NCI-H128 (cell line): Measurements from ENCODE around the gene RAB3A.
"Not testable (repeated sequence)": the region's sequence is repeated elsewhere in the genome, so short reads cannot be mapped to it uniquely, and the experiment has no call there.

ENCODE experiments used
- DNase-seq: peaks from one replicate; lab custom pipeline; 2025; ENCODE audit not compliant: unreplicated experiment; lab: John Stamatoyannopoulos, UW

Gene RAB3A

GRCh38 chr19:18224525-18225354, 20.9 kb upstream of the RAB3A start:
- DNase-seq = peak; percentile 90

- DNase-seq = no peak
Observed at GRCh38 chr19:18223860-18224524, 20.1 kb upstream of the RAB3A start.

GRCh38 chr19:18221815-18222725, 18.2 kb upstream of the RAB3A start:
- no peak for DNase-seq

GRCh38 chr19:18220632-18221275, 16.9 kb upstream of the RAB3A start:
- DNase-seq = peak; percentile 8

GRCh38 chr19:18219911-18220631, 16.2 kb upstream of the RAB3A start:
- no peak for DNase-seq

- no peak for DNase-seq
Observed at GRCh38 chr19:18218600-18218999, 14.8 kb upstream of the RAB3A start.

- no peak for DNase-seq
Observed at GRCh38 chr19:18218159-18218558, 14.3 kb upstream of the RAB3A start.

- no peak for DNase-seq
Observed at GRCh38 chr19:18216789-18217188, 12.9 kb upstream of the RAB3A start.

- no peak for DNase-seq
Observed at GRCh38 chr19:18214779-18215433, 11.1 kb upstream of the RAB3A start.

GRCh38 chr19:18211683-18212082, 7.8 kb upstream of the RAB3A start:
- no peak for DNase-seq

- DNase-seq = not testable (repeated sequence)
Observed at GRCh38 chr19:18209912-18210311, 6.1 kb upstream of the RAB3A start.

GRCh38 chr19:18208098-18208951, 4.5 kb upstream of the RAB3A start:
- DNase-seq = no peak

GRCh38 chr19:18206018-18206417, 2.2 kb upstream of the RAB3A start:
- DNase-seq = no peak

GRCh38 chr19:18205200-18205892, 1.5 kb upstream of the RAB3A start:
- peak; percentile 39 for DNase-seq

GRCh38 chr19:18204394-18205199, 755 bp upstream of the RAB3A start:
- no peak for DNase-seq

- peak; percentile 13 for DNase-seq
Observed at GRCh38 chr19:18203408-18203862, 407 bp downstream of the RAB3A start.

- peak; percentile 29 for DNase-seq
Observed at GRCh38 chr19:18202778-18203407, 949 bp downstream of the RAB3A start.
